ENCODE measurements around the gene TEKT4. TPM values are rescaled to one million over a fixed set of nuclear protein-coding genes. Genes with fewer than 3 reads are reported as not detected.
"Not testable (repeated sequence)": the region's sequence is repeated elsewhere in the genome, so short reads cannot be mapped to it uniquely, and the experiment has no call there.

The TEKT4 gene
- total and polyA plus RNA-seq, 3 experiments from 2014 or later: not detected

DNA sequence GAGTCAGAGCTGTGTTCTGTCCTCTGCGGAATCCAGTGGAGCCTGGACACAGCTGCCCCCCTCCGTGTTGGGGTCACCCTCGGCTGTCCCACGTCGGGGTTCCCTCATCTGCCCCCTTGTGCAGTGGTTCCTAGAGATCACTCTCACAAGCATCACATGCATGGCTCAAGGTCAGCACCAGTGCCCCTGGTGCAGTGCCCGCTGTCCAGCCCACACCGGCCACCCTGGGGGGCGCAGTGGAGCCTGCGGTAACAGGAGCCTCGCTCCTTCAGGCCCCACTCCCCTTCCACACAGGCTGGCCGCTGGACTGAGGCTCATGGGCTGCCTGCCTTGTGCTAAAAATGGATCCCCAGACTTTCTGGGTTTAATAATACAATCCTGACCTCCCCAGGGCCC, 8.8 kb downstream of the TEKT4 start:
- Histone ChIP-seq H3K4me3 (ENCODE audit: low read length) (no peak overlapping the region), H3K36me3 (ENCODE audit: insufficient read depth, low read length) (no peaks in the 10 kb centered on the region), H3K27ac (ENCODE audit: low read depth, low read length) (no peak overlapping the region), H3K4me1 (ENCODE audit: insufficient read depth, low read length) (no peaks in the 10 kb centered on the region), H3K9me3 (ENCODE audit: low read length) (no peaks in the 10 kb centered on the region), H3K27me3 (ENCODE audit: insufficient read depth, low read length, poor library complexity, severe bottlenecking) (no peaks in the 10 kb centered on the region)
- POLR2A ChIA-PET: no interaction called here
- peaks cover 0 to 3% of the 10 kb centered on the region in 2 donors for H3K27me3 Mint-ChIP-seq
- CTCF ChIA-PET: no interaction called here
- no peak for DNase-seq
- no peaks in the 10 kb centered on the region for H3K36me3 Mint-ChIP-seq
- H3K4me1 Mint-ChIP-seq: no peaks in the 10 kb centered on the region
- no peak overlapping the region for H3K4me3 Mint-ChIP-seq
- H3K9me3 Mint-ChIP-seq: peaks cover 0 to 5% (median 4%) of the 10 kb centered on the region in 5 donors
- no peak overlapping the region for H3K27ac Mint-ChIP-seq

DNA sequence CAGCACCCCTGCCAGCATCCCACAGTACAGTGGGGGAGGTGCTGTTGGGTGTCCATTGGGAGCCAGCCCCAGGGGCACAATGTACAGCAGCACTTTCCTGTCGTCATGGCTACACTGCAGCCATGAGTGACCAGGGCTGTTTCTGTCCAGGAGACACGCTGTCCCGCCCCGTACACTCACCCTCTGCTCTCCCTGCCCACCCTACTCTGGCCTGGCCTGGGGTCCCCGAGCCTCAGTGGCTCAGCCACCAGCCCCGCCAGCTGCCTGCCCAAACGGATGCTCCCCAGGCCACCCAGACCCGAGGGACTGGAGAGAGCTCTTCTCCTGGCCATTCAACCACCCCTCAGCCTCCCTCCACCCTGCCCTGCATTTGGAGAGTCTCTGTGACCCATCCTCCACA, 9.3 kb downstream of the TEKT4 start:
- H3K9me3 Mint-ChIP-seq: peaks cover 0 to 6% (median 4%) of the 10 kb centered on the region in 5 donors
- H3K27ac ChIP-seq (ENCODE audit: low read depth, low read length): no peak overlapping the region
- H3K27me3 Mint-ChIP-seq: peaks cover 0 to 4% of the 10 kb centered on the region in 2 donors
- H3K9me3 ChIP-seq (ENCODE audit: low read length): no peaks in the 10 kb centered on the region
- no peaks in the 10 kb centered on the region for H3K4me1 ChIP-seq (ENCODE audit: insufficient read depth, low read length)
- ChIA-PET POLR2A (no interaction called here), CTCF (no interaction called here)
- H3K27me3 ChIP-seq (ENCODE audit: insufficient read depth, low read length, poor library complexity, severe bottlenecking): no peaks in the 10 kb centered on the region
- DNase-seq: no peak
- H3K27ac Mint-ChIP-seq: no peak overlapping the region
- H3K36me3 ChIP-seq (ENCODE audit: insufficient read depth, low read length): no peaks in the 10 kb centered on the region
- no peaks in the 10 kb centered on the region for H3K4me1 Mint-ChIP-seq
- H3K36me3 Mint-ChIP-seq: no peaks in the 10 kb centered on the region
- no peak overlapping the region for H3K4me3 Mint-ChIP-seq
- H3K4me3 ChIP-seq (ENCODE audit: low read length): no peak overlapping the region

DNA sequence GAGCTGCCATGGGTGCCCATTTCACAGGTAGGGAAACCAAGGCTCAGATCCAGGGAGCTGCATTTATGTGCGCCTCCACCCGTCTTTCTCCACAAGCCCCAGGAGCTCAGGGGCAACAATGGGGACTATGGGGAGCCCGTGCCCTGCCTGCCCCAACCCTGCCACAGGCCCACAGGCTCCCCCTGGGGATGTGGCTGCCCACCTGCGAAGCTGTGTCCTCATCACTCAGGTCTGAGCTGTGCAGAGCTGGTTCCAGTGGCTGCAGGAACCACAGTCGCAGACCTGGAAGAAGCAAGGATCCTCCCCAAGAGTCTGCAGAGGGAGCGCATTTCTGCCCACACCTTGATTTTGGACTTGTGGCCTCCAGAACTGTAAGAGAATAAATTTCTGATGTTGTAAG, 9.8 kb downstream of the TEKT4 start:
- peaks cover 0 to 8% (median 4%) of the 10 kb centered on the region in 5 donors for H3K9me3 Mint-ChIP-seq
- H3K4me3 Mint-ChIP-seq: no peak overlapping the region
- no peak for DNase-seq
- no peaks in the 10 kb centered on the region for H3K9me3 ChIP-seq (ENCODE audit: low read length)
- H3K4me1 ChIP-seq (ENCODE audit: insufficient read depth, low read length): no peaks in the 10 kb centered on the region
- no peaks in the 10 kb centered on the region for H3K4me1 Mint-ChIP-seq
- ChIA-PET CTCF (no interaction called here), POLR2A (no interaction called here)
- no peak overlapping the region for H3K27ac Mint-ChIP-seq
- no peaks in the 10 kb centered on the region for H3K27me3 ChIP-seq (ENCODE audit: insufficient read depth, low read length, poor library complexity, severe bottlenecking)
- H3K27ac ChIP-seq (ENCODE audit: low read depth, low read length): no peak overlapping the region
- peaks cover 0 to 4% of the 10 kb centered on the region in 2 donors for H3K27me3 Mint-ChIP-seq
- H3K36me3 Mint-ChIP-seq: no peaks in the 10 kb centered on the region
- H3K4me3 ChIP-seq (ENCODE audit: low read length): no peak overlapping the region
- no peaks in the 10 kb centered on the region for H3K36me3 ChIP-seq (ENCODE audit: insufficient read depth, low read length)

DNA sequence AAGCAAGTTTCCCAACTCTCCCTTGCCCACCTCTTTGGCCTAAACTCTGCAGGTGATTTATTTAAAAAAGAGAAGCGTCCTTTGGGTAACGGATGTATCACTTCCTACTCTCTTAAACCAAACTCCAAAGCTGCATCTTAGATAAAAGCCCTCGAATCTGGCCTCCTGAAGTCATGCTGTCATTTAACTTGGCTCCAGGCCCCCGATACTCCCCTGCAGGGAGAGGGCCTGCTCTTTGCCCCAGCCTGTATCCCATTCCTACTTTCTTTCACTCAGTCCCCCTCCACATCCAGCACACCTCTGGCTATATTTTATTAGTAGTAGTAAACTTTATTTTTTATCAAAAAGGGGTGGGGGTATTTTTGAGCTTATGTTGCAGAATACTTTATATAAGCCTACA, 19.0 kb downstream of the TEKT4 start:
- H3K27me3 ChIP-seq (ENCODE audit: insufficient read depth, low read length, poor library complexity, severe bottlenecking): no peaks in the 10 kb centered on the region
- Mint-ChIP-seq H3K4me3 (no peak overlapping the region), H3K9me3 (peaks cover 0 to 2% (median 0%) of the 10 kb centered on the region in 5 donors), H3K27ac (no peak overlapping the region), H3K4me1 (no peaks in the 10 kb centered on the region), H3K27me3 (peaks cover 3 to 18% of the 10 kb centered on the region in 2 donors), H3K36me3 (no peaks in the 10 kb centered on the region)
- H3K9me3 ChIP-seq (ENCODE audit: low read length): no peaks in the 10 kb centered on the region
- CTCF ChIA-PET: no interaction called here
- no peaks in the 10 kb centered on the region for H3K36me3 ChIP-seq (ENCODE audit: insufficient read depth, low read length)
- no peak for DNase-seq
- H3K27ac ChIP-seq (ENCODE audit: low read depth, low read length): no peak overlapping the region
- POLR2A ChIA-PET: no interaction called here
- no peak overlapping the region for H3K4me3 ChIP-seq (ENCODE audit: low read length)
- no peaks in the 10 kb centered on the region for H3K4me1 ChIP-seq (ENCODE audit: insufficient read depth, low read length)

DNA sequence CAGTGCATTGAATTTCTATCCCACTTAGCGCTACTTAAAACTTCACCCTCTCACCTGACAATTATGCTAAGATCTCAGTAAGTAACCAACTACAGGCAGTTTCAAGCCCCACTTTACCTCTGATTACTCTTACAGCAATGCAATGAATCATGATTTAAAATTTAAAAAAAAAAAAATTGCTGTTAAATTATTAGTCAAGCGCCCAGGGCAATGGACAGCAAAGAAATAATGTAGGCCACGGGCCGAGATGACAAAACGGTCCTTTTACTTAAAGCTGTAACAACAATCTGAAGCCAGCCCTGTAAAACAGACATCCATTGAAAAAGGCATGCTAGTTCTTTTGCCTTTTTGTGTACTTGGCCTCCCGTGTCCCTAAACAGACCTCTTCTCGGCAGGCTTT, 24.0 kb downstream of the TEKT4 start:
- H3K4me1 ChIP-seq (ENCODE audit: insufficient read depth, low read length); H3K27ac Mint-ChIP-seq; H3K27ac ChIP-seq (ENCODE audit: low read depth, low read length); H3K36me3 ChIP-seq (ENCODE audit: insufficient read depth, low read length); H3K4me3 Mint-ChIP-seq; H3K4me1 Mint-ChIP-seq; CTCF ChIA-PET; H3K4me3 ChIP-seq (ENCODE audit: low read length); DNase-seq; H3K9me3 Mint-ChIP-seq; H3K36me3 Mint-ChIP-seq; H3K27me3 ChIP-seq (ENCODE audit: insufficient read depth, low read length, poor library complexity, severe bottlenecking); H3K9me3 ChIP-seq (ENCODE audit: low read length); POLR2A ChIA-PET: not testable (repeated sequence)
- peaks cover under 1 to 14% of the 10 kb centered on the region in 2 donors for H3K27me3 Mint-ChIP-seq

DNA sequence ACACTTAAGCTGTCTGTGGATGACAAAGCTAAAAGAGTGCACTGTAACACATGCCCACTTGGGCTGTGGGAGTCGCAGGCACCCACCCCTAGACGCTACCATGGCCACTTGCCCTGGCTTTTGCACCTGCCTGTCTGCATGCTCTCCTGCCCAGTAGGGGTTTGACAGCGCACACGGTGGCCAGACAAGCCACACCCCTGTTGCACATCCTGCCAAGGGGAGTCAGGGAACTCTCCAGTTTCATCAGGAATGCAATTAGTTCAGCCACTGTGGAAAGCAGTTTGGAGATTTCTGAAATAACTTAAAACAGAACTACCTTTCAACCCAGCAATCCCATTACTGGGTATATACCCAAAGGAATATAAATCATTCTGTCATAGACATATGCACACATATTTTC, 35.7 kb downstream of the TEKT4 start:
- H3K36me3 ChIP-seq (ENCODE audit: insufficient read depth, low read length); H3K4me3 Mint-ChIP-seq; H3K4me3 ChIP-seq (ENCODE audit: low read length); H3K9me3 Mint-ChIP-seq; H3K27ac Mint-ChIP-seq; H3K27me3 ChIP-seq (ENCODE audit: insufficient read depth, low read length, poor library complexity, severe bottlenecking); H3K36me3 Mint-ChIP-seq; CTCF ChIA-PET; H3K4me1 ChIP-seq (ENCODE audit: insufficient read depth, low read length); DNase-seq; H3K27ac ChIP-seq (ENCODE audit: low read depth, low read length); H3K9me3 ChIP-seq (ENCODE audit: low read length); H3K4me1 Mint-ChIP-seq; POLR2A ChIA-PET: not testable (repeated sequence)
- peaks cover 2 to 20% of the 10 kb centered on the region in 2 donors for H3K27me3 Mint-ChIP-seq

DNA sequence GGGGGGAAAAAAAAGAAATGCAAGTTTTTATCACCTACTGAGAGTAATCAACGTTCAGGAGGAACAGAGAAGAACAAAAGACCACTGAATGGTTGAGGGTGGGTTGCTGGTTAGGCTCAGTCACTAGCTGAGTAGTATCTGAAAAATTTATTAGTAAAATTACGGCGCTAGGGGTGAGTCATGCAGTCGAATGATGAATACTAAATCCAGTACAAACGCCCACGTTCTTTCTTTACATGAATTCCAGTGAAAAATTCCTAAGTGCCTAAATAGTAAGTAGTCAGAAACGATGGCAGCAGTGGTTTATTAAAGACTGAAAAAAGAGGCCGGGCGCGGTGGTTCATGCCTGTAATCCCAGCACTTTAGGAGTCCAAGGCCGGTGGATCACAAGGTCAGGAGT, 52.0 kb downstream of the TEKT4 start:
- no peak for DNase-seq
- peaks cover 6 to 14% of the 10 kb centered on the region in 2 donors for H3K27me3 Mint-ChIP-seq
- peaks cover 0 to 11% (median 4%) of the 10 kb centered on the region in 5 donors for H3K9me3 Mint-ChIP-seq
- POLR2A ChIA-PET: no interaction called here
- no peak overlapping the region for H3K4me3 Mint-ChIP-seq
- H3K4me1 Mint-ChIP-seq: no peaks in the 10 kb centered on the region
- CTCF ChIA-PET: no interaction called here
- no peaks in the 10 kb centered on the region for H3K4me1 ChIP-seq (ENCODE audit: insufficient read depth, low read length)
- no peaks in the 10 kb centered on the region for H3K9me3 ChIP-seq (ENCODE audit: low read length)
- no peak overlapping the region for H3K27ac ChIP-seq (ENCODE audit: low read depth, low read length)
- H3K27ac Mint-ChIP-seq: no peak overlapping the region
- H3K27me3 ChIP-seq (ENCODE audit: insufficient read depth, low read length, poor library complexity, severe bottlenecking): no peaks in the 10 kb centered on the region
- no peak overlapping the region for H3K4me3 ChIP-seq (ENCODE audit: low read length)
- H3K36me3 Mint-ChIP-seq: no peaks in the 10 kb centered on the region
- no peaks in the 10 kb centered on the region for H3K36me3 ChIP-seq (ENCODE audit: insufficient read depth, low read length)

DNA sequence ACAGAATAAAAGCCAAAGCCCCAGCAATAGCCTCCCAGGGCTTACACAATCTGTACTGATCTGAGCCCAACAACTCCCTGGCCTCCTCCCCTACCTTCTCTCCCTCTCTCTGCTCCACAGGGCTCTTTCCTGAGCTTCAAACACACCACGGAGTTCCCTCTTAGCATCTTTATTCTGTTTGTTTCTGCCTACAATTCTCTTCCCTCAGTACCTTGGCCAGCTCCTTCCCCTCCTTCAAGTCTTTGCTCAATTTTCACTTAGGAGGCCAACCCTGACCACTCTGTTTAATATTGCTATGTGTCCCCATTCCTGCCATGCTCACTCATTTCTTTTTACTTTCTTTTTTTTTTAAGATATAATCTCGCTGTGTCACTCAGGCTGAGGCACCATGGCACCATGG, 53.8 kb downstream of the TEKT4 start:
- H3K9me3 Mint-ChIP-seq: peaks cover 0 to 13% (median 3%) of the 10 kb centered on the region in 5 donors
- H3K9me3 ChIP-seq (ENCODE audit: low read length); CTCF ChIA-PET; H3K4me3 ChIP-seq (ENCODE audit: low read length); POLR2A ChIA-PET; H3K27ac ChIP-seq (ENCODE audit: low read depth, low read length); H3K36me3 ChIP-seq (ENCODE audit: insufficient read depth, low read length); H3K4me1 Mint-ChIP-seq; H3K27me3 Mint-ChIP-seq; H3K4me1 ChIP-seq (ENCODE audit: insufficient read depth, low read length); DNase-seq; H3K27ac Mint-ChIP-seq; H3K27me3 ChIP-seq (ENCODE audit: insufficient read depth, low read length, poor library complexity, severe bottlenecking); H3K36me3 Mint-ChIP-seq; H3K4me3 Mint-ChIP-seq: not testable (repeated sequence)
